AG04449 (cell line): ENCODE measurements around the gene MYH16.

Experiments used
- CTCF ChIA-PET: fragments of 350-600 bp; formaldehyde crosslinking; extraction: SDS; loops from one replicate; lab custom pipeline; 2021; ENCODE audit warnings: antibody characterized with exemption; lab: Yijun Ruan, JAX
- POLR2A ChIA-PET: fragments of 400-600, 350-600 bp; formaldehyde crosslinking; extraction: SDS; loops from one replicate; lab custom pipeline; 2020; ENCODE audit warnings: antibody characterized with exemption, inconsistent platforms; lab: Yijun Ruan, JAX
- DNase-seq: peaks from one replicate; pipeline ENCODE4 v3.0.0-alpha.2; 2010; ENCODE audit warnings: low read depth, low spot score
- H3K4me3 ChIP-seq: 2 replicates; pipeline ENCODE4 v1.5.1; 2011; ENCODE audit warnings: low read depth, mild to moderate bottlenecking, control low read depth, low read length
- CTCF ChIP-seq: IDR thresholded peaks from one replicate; pipeline ENCODE4 v1.5.1; 2011; ENCODE audit warnings: mild to moderate bottlenecking, moderate library complexity, low read length, control low read depth, inconsistent platforms; ENCODE audit not compliant: insufficient read depth; ENCODE audit errors: missing control alignments

The MYH16 gene

GRCh38 chr7:99248391-99249095, 24.1 kb upstream of the MYH16 start:
- no peak overlapping the region for H3K4me3 ChIP-seq
- CTCF ChIA-PET, result no interaction called here
- POLR2A ChIA-PET, result no interaction called here
- no peak for DNase-seq
- TF ChIP-seq CTCF, result no peak

GRCh38 chr7:99249985-99250575, 22.6 kb upstream of the MYH16 start:
- DNase-seq, result no peak
- TF ChIP-seq CTCF, result no peak
- CTCF ChIA-PET, result interaction anchor here (1.5 kb wide), 1 partner anchor 31 kb away, joined by 4 read pairs; no protein-coding TSS in a partner anchor
- POLR2A ChIA-PET, result no interaction called here
- H3K4me3 ChIP-seq, result no peak overlapping the region

GRCh38 chr7:99252166-99252895, 20.3 kb upstream of the MYH16 start:
- CTCF ChIA-PET, result no interaction called here
- TF ChIP-seq CTCF, result no peak
- POLR2A ChIA-PET, result no interaction called here
- no peak for DNase-seq
- no peak overlapping the region for H3K4me3 ChIP-seq

GRCh38 chr7:99253369-99253768, 19.3 kb upstream of the MYH16 start:
- CTCF ChIA-PET, result no interaction called here
- POLR2A ChIA-PET, result no interaction called here
- DNase-seq, result no peak

GRCh38 chr7:99254390-99254789, 18.2 kb upstream of the MYH16 start:
- ChIA-PET POLR2A (no interaction called here), CTCF (no interaction called here)

More at GRCh38 chr7:99253369-99253768, 19.3 kb upstream of the MYH16 start:
- H3K4me3 ChIP-seq, result no peak overlapping the region
- TF ChIP-seq CTCF, result no peak

More at GRCh38 chr7:99254390-99254789, 18.2 kb upstream of the MYH16 start:
- no peak for TF ChIP-seq CTCF
- H3K4me3 ChIP-seq, result no peak overlapping the region
- no peak for DNase-seq
